GM19240 (cell line): Measurements from ENCODE around the gene SFMBT2.
"Not testable (repeated sequence)": the region's sequence is repeated elsewhere in the genome, so short reads cannot be mapped to it uniquely, and the experiment has no call there.

Source experiments
- DNase-seq: peaks from one replicate; pipeline ENCODE4 v3.0.0; 2011; ENCODE audit warnings: low spot score; ENCODE audit not compliant: insufficient read length

Gene SFMBT2

GRCh38 chr10:7327885-7328284 is 82.9 kb downstream of the SFMBT2 start:
- DNase-seq, result no peak

- DNase-seq, result no peak
Observed at GRCh38 chr10:7322623-7323022, 88.2 kb downstream of the SFMBT2 start.

DNA sequence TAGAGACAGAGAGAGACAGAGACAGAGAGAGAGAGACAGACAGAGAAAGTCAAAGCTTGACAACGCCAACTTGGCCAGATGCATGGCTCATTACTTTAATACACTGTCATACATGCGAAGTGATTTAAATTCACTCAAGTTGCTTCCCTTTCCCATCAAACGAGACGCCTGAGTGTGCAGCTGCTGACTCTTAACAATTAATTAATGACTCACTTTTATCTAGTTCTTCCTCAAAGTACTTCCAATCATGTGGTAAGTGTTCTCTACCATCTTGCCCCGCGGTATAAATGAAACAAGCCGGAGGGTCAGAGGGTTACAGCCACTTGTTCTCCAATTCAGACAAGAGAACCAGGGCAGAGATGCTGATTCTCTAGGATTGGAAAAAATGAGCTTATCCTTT is 90.8 kb downstream of the SFMBT2 start:
- no peak for DNase-seq

DNA sequence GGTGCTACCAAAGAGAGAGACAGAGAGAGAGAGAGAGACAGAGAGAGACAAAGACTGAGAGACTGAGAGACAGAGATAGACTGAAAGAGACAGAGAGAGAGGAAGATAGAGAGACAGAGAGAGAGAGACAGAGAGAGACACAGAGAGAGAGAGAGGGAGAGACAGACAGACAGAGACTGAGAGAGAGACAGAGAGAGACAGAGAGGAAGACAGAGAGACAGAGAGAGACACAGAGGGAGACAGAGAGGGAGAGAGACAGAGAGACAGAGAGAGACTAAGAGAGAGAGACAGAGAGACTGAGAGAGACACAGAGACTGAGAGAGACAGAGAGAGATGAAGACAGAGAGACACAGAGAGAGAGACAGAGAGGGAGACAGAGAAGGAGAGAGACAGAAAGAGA is 91.2 kb downstream of the SFMBT2 start:
- DNase-seq, result no peak

GRCh38 chr10:7318836-7319235 is 92.0 kb downstream of the SFMBT2 start:
- DNase-seq, result no peak

GRCh38 chr10:7317786-7318446 is 92.9 kb downstream of the SFMBT2 start:
- no peak for DNase-seq

- DNase-seq, result no peak
Observed at GRCh38 chr10:7316839-7317238, 94.0 kb downstream of the SFMBT2 start.

DNA sequence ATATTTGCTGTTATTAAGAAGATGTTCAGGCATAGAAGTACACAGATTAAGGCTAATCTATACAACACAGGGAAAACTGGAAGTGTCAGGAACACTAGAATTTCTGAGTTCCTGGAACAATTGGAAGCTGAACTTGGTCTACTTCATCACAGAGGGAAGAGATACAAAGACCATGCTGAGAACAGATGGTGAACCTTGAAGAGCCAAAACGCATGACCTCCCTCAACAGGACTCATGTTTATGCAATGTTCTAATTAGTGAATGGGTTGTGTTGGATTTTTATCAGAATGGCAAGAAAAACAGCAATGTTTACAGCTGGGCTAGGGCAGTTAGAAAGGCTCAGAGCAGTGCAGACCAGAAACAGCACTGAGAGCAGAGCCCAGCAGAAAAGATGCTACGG is 94.9 kb downstream of the SFMBT2 start:
- no peak for DNase-seq

DNA sequence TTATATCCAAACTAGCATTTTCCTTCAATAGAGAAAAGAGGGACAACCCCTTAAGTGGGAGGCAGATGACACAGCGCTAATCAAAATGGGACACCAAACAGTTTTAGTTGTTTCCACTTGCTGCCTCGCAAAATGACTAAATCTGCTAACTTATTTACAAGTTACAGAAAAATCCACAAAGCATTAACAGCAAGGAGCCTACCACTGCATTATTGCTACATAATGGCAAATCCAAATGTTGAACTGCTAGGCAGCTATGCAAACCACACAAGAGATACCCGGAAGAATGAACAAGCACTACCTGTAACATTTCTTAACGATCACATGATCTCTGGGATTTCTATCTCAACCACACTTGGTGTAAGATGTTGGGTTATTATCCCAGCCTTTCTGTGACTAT is 96.7 kb downstream of the SFMBT2 start:
- DNase-seq, result no peak

DNA sequence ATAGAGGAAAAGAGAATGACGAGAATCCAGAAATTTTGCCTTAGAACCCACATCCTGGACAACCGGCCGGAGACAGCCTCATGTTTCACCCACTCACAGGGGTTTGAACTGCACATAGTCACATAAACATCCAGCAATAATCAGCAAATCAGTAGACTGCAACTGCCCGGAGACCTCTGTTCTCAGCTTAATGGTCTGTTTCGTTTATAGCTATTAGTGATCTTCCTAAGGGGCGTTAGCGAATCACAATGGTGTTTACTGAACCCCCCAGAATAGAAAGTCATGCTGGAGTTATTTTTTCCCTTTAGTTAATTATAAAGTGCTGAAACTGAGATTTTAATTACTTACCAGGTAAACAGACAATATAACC is 98.4 kb downstream of the SFMBT2 start:
- DNase-seq, result no peak

GRCh38 chr10:7311850-7312487 is 98.9 kb downstream of the SFMBT2 start:
- not testable (repeated sequence) for DNase-seq

DNA sequence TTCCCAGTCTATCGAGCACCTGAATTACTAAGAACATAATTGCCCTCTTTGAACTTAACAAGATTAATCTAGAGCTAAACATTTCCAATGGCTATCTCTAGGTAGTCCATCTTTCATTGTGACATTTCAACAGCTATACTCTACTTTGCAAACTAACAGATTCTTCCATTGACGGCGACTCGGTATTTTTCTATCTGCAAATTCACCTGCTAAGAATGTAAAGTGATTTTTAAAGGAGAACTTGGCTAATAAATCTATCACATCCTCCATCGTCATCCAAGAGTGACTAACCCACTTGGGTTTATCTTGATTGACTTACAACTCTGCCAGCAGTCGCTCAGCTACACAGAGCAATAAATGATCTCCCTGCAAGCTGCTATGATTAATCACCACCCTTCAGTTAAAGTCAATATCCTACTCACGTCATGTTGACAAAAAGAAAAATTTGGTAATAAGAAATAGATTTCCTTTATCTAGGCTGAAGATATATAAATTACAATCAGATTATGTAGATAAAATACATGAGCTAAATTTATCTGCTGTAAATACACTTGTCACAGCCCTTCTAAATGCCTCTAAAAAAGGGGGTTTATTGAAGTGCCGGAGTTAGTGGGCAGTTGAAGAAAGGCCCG is 99.5 kb downstream of the SFMBT2 start:
- no peak for DNase-seq

DNA sequence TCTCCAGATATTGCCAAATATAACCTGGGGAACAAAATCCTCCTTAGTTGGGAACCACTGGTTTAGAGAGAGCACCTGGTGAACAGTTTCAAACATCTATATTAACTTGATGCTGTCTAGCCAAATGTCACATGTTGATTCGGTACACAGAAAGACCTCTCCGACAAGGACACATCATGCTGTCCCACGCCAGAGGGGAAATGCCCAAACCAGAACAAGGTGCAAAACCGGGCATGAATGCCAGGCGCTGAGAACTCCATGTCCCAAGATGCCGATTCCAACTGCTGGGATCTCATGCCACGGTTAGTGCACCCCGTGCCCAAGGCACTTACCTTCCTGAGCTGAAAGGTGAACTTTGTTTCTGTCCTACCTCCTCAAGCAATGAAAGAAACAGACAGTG is 100.8 kb downstream of the SFMBT2 start:
- no peak for DNase-seq

GRCh38 chr10:7308826-7309225 is 102.0 kb downstream of the SFMBT2 start:
- no peak for DNase-seq

- no peak for DNase-seq
Observed at GRCh38 chr10:7306616-7307015, 104.2 kb downstream of the SFMBT2 start.

GRCh38 chr10:7306147-7306546 is 104.7 kb downstream of the SFMBT2 start:
- DNase-seq, result no peak

GRCh38 chr10:7305053-7305452 is 105.8 kb downstream of the SFMBT2 start:
- no peak for DNase-seq

DNA sequence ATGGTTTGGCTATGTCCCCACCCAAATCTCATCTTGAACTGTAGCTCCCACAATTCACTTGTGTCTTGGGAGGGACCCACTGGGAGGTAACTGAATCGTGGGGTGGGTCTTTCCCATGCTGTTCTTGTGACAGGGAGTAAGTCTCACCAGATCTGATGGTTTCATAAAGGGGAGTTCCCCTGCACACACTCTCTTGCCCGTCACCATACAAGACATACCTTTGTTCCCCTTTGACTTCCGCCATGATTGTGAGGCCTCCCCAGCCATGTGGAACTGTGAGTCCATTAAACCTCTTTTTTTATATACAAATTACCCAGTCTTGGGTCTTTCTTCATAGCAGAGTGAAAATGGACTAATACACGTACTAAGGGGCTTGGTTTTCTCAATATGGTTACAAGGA is 106.7 kb downstream of the SFMBT2 start:
- no peak for DNase-seq

DNA sequence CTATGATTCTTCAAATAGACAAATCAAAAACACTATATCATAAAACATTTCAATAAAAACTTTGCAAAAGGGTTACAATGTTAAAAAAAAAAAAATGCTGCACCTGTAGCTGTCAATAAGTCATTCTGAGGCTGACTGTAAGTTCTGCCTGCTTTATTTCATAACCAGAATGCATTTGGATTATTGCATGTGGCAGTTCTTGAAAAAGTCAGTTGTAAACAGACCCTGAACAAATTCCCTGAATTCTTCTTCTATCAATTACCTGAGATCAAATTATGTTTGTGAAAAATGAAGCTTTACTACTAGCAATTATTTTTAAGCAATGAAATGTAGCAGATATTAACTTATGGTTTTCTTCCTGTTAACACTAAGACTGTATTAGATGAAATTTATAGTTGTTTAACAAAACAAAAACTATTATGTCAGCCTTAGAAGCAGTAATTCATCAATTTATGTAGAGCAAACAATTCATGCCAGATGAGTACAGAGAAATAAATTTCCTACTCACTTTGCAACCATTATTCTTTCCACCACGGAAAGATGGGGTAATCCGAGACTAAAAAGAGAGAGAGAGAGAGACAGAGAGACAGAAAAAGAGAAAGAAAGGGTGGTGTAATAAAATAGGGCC is 107.8 kb downstream of the SFMBT2 start:
- no peak for DNase-seq

DNA sequence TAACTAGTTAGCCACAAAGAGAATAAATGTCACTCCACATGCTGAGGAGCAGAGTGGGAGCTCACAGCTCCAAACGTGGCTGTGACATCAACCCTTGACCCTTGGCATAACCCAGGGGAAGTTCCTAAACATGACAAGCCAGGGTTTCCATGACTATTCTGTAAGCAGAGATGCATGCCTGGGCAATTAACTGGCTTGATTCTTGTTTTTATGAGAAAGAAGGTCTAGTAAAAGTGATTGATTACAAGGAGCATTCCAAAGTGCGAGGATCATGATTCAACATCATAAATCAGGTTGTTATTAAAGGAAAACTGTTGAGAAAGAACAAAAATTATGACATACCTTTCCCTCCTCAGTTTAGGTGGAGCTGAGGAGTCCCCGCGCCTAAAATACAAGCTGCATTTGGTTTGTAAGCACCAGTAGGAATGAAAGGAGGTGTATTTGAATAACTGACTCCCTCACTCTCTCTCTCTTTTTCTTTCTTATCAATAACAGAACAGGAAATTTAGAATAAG is 108.4 kb downstream of the SFMBT2 start:
- DNase-seq, result no peak

DNA sequence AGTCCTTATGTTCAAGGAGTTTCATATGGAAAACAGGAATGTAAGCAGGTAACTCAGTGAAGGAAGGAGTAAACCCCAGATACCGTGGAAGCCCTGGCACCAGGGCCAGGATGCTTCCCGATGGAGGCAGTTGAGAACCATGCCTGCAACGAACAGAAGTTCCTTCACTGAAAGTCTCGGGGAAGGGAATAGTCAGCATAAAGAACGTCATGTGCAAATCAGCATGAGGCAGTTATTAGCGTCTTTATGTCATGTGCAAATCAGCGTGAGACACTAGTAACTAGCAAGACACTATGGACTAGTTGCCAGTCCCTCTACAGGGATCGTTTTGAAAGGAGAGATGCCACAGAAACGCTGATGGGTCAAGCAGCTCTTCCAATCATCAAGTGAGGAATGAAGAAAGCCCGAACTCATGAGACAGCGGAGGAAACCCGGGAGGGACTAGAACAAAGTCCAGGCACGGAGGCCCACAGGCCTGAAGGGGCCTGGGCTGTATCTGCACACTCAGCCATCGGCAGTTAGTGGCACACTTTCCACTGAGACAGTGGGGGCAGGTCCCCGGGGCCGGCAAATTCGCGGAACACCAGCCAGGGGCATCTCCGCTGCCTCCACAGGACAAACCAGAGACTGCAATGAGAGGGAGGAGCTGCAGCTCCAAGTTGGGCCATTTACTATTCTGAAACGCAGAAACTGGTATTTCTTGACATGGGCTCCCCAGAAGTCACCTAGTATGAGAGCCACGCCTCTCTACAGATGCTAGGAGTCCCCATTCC is 109.6 kb downstream of the SFMBT2 start:
- DNase-seq, result no peak
